ENCODE data around the gene PTX4.

The PTX4 gene

GRCh38 chr16:1457489-1458245 lies 31.1 kb downstream of the PTX4 start:
- DNase-seq = no peak

- DNase-seq = no peak
Measured at GRCh38 chr16:1456951-1457350, 31.8 kb downstream of the PTX4 start.

- DNase-seq = no peak
Measured at GRCh38 chr16:1455190-1456171, 33.3 kb downstream of the PTX4 start.

- no peak for DNase-seq
Measured at GRCh38 chr16:1454561-1454960, 34.2 kb downstream of the PTX4 start.

GRCh38 chr16:1453316-1453715 lies 35.4 kb downstream of the PTX4 start:
- no peak for DNase-seq

GRCh38 chr16:1452530-1452929 lies 36.2 kb downstream of the PTX4 start:
- DNase-seq = no peak

- DNase-seq = no peak
Measured at GRCh38 chr16:1451702-1452392, 36.9 kb downstream of the PTX4 start.

GRCh38 chr16:1450841-1451240 lies 37.9 kb downstream of the PTX4 start:
- DNase-seq = no peak

- no peak for DNase-seq
Measured at GRCh38 chr16:1450218-1450617, 38.5 kb downstream of the PTX4 start.

- no peak for DNase-seq
Measured at GRCh38 chr16:1449201-1449788, 39.4 kb downstream of the PTX4 start.

GRCh38 chr16:1448536-1449116 lies 40.1 kb downstream of the PTX4 start:
- DNase-seq = no peak

GRCh38 chr16:1447965-1448364 lies 40.8 kb downstream of the PTX4 start:
- no peak for DNase-seq

GRCh38 chr16:1446296-1447080 lies 42.3 kb downstream of the PTX4 start:
- no peak for DNase-seq

- DNase-seq = no peak
Measured at GRCh38 chr16:1445518-1446203, 43.1 kb downstream of the PTX4 start.

GRCh38 chr16:1444730-1445517 lies 43.8 kb downstream of the PTX4 start:
- DNase-seq = no peak

GRCh38 chr16:1443980-1444729 lies 44.6 kb downstream of the PTX4 start, which contains the start of gene CCDC154:
TSS of gene CCDC154 (minus strand) at chr16:1444556. CDS start at chr16:1444322, 234 bp downstream.
- DNase-seq = no peak

- no peak for DNase-seq
Measured at GRCh38 chr16:1443403-1443973, 45.3 kb downstream of the PTX4 start.

- no peak for DNase-seq
Measured at GRCh38 chr16:1442697-1443096, 46.0 kb downstream of the PTX4 start.

- no peak for DNase-seq
Measured at GRCh38 chr16:1441391-1441829, 47.3 kb downstream of the PTX4 start.
